IMR-90 (cell line): Measurements from ENCODE around the gene CDK6. TPM values are rescaled to one million over a fixed set of nuclear protein-coding genes. Genes with fewer than 3 reads are reported as not detected.

Experiments
- ATAC-seq: fragments of 200-7000 bp; cut with Tn5 transposase; 2 replicates; pipeline ENCODE4 v1.9.1; 2020; ENCODE audit warnings: low read depth, mild to moderate bottlenecking, moderate library complexity
- BruUV-seq: library from RNA; stranded (reverse); fragments of 400-500 nt; replicated peaks from 2 replicates; lab custom pipeline; 2021; lab: Mats Ljungman, UMichigan
- CTCF ChIA-PET: fragments of 300-600 bp; formaldehyde crosslinking; extraction: SDS; loops from one replicate; lab custom pipeline; 2021; ENCODE audit warnings: antibody characterized with exemption; lab: Yijun Ruan, JAX
- POLR2A ChIA-PET: fragments of 300-600 bp; sonication (Branson Sonifier 250); formaldehyde crosslinking; loops from one replicate; lab custom pipeline; 2022; ENCODE audit warnings: antibody characterized with exemption; ENCODE audit not compliant: unreplicated experiment; lab: Charles Lee
- DNase-seq: peaks from one replicate; pipeline ENCODE4 v3.0.0; 2013
- H2AFZ ChIP-seq: replicated peaks from 2 replicates; pipeline ENCODE3; 2013; ENCODE audit warnings: low read length, mild to moderate bottlenecking; ENCODE audit not compliant: poor library complexity
- H2AK5ac ChIP-seq: 2 replicates; pipeline ENCODE4 v1.6.1; 2013; ENCODE audit warnings: low read depth, low read length, inconsistent platforms
- H2AK9ac ChIP-seq: replicated peaks from 2 replicates; pipeline ENCODE3; 2013; ENCODE audit warnings: mild to moderate bottlenecking, low read depth, low read length, moderate library complexity; ENCODE audit not compliant: poor library complexity
- H2BK120ac ChIP-seq: 2 replicates; pipeline ENCODE4 v1.6.1; 2013; ENCODE audit warnings: low read depth, low read length, inconsistent platforms
- H2BK15ac ChIP-seq: 3 replicates; pipeline ENCODE4 v1.6.1; 2013; ENCODE audit warnings: low read depth, low read length, inconsistent platforms
- H2BK20ac ChIP-seq: 2 replicates; pipeline ENCODE4 v1.6.1; 2013; ENCODE audit warnings: low read depth, mild to moderate bottlenecking, inconsistent platforms, low read length, moderate library complexity
- H2BK5ac ChIP-seq: 2 replicates; pipeline ENCODE4 v1.6.1; 2013; ENCODE audit warnings: mild to moderate bottlenecking, low read depth, low read length, inconsistent platforms; ENCODE audit not compliant: poor library complexity, severe bottlenecking
- H3K14ac ChIP-seq: replicated peaks from 2 replicates; pipeline ENCODE4 v1.6.1; 2013; ENCODE audit warnings: low read depth, low read length, inconsistent platforms
- H3K18ac ChIP-seq: 2 replicates; pipeline ENCODE4 v1.6.1; 2013; ENCODE audit warnings: low read depth, low read length, control low read depth
- H3K23ac ChIP-seq: 2 replicates; pipeline ENCODE4 v1.6.1; 2013; ENCODE audit warnings: low read depth, low read length, inconsistent platforms
- H3K27ac ChIP-seq: 2 replicates; pipeline ENCODE4 v1.5.1; 2013; ENCODE audit warnings: mild to moderate bottlenecking, control low read depth, low read length; ENCODE audit not compliant: insufficient read depth
- H3K27me3 ChIP-seq: 2 replicates; pipeline ENCODE4 v1.6.1; 2013; ENCODE audit warnings: low read length; ENCODE audit not compliant: control insufficient read depth, insufficient read depth
- H3K36me3 ChIP-seq: 2 replicates; pipeline ENCODE4 v1.6.1; 2013; ENCODE audit warnings: low read length, mixed read lengths; ENCODE audit not compliant: control insufficient read depth, insufficient read depth
- H3K4ac ChIP-seq: 2 replicates; pipeline ENCODE4 v1.6.1; 2013; ENCODE audit warnings: low read depth, low read length, inconsistent platforms
- H3K4me1 ChIP-seq: 2 replicates; pipeline ENCODE4 v1.6.1; 2013; ENCODE audit warnings: low read length, mixed read lengths; ENCODE audit not compliant: control insufficient read depth, insufficient read depth
- H3K4me2 ChIP-seq: 2 replicates; pipeline ENCODE4 v1.6.1; 2013; ENCODE audit warnings: low read depth, mild to moderate bottlenecking, control low read depth, low read length, moderate library complexity
- H3K4me3 ChIP-seq: 2 replicates; pipeline ENCODE4 v1.5.1; 2013; ENCODE audit warnings: low read depth, mild to moderate bottlenecking, control low read depth, low read length, moderate library complexity; ENCODE audit not compliant: insufficient read depth
- H3K56ac ChIP-seq: 2 replicates; pipeline ENCODE4 v1.6.1; 2013; ENCODE audit warnings: low read length, inconsistent platforms; ENCODE audit not compliant: insufficient read depth; ENCODE audit errors: extremely low read depth
- H3K79me1 ChIP-seq, 2 experiments: 2 replicates each; pipeline ENCODE4 v1.6.1; 2013; ENCODE audit warnings: low read length in 2 of 2, inconsistent platforms in 1 of 2, low read depth in 1 of 2
- H3K9ac ChIP-seq: 2 replicates; pipeline ENCODE4 v1.6.1; 2013; ENCODE audit warnings: low read depth, low read length, control low read depth
- H3K9me1 ChIP-seq: 2 replicates; pipeline ENCODE4 v1.6.1; 2013; ENCODE audit warnings: low read length, inconsistent platforms; ENCODE audit not compliant: insufficient read depth
- H3K9me3 ChIP-seq: 2 replicates; pipeline ENCODE4 v1.6.1; 2013; ENCODE audit warnings: low read length; ENCODE audit not compliant: control insufficient read depth, insufficient read depth
- H4K20me1 ChIP-seq: 2 replicates; pipeline ENCODE4 v1.6.1; 2013; ENCODE audit warnings: low read length, inconsistent platforms; ENCODE audit not compliant: insufficient read depth
- H4K5ac ChIP-seq: 2 replicates; pipeline ENCODE4 v1.6.1; 2013; ENCODE audit warnings: mild to moderate bottlenecking, low read depth, low read length, control low read depth
- H4K8ac ChIP-seq, 2 experiments: 2 replicates each; pipeline ENCODE4 v1.6.1; 2013; ENCODE audit warnings: low read depth in 2 of 2, low read length in 2 of 2, control low read depth in 1 of 2, inconsistent platforms in 1 of 2
- H4K91ac ChIP-seq: 2 replicates; pipeline ENCODE4 v1.6.1; 2013; ENCODE audit warnings: low read depth, low read length, inconsistent platforms; ENCODE audit not compliant: insufficient read depth
- BHLHE40 ChIP-seq: fragments of 150-350 bp; IDR thresholded peaks from 2 replicates; pipeline ENCODE4 v1.6.1; 2016; ENCODE audit warnings: mild to moderate bottlenecking, low read depth, low read length
- CEBPB ChIP-seq: IDR thresholded peaks from 2 replicates; pipeline ENCODE4 v1.6.1; 2012; ENCODE audit warnings: low read depth, low read length, improper control_type of control experiment
- CHD1 ChIP-seq: IDR thresholded peaks from 2 replicates; pipeline ENCODE4 v1.6.1; 2012; ENCODE audit warnings: low read depth, low read length, improper control_type of control experiment
- MAFK ChIP-seq: IDR thresholded peaks from 2 replicates; pipeline ENCODE4 v1.6.1; 2012; ENCODE audit warnings: low read depth, low read length, improper control_type of control experiment
- MXI1 ChIP-seq: IDR thresholded peaks from 2 replicates; pipeline ENCODE4 v1.6.1; 2012; ENCODE audit warnings: low read depth, mild to moderate bottlenecking, low read length, moderate library complexity, borderline replicate concordance
- NFE2L2 ChIP-seq: fragments of 150-350 bp; IDR thresholded peaks from 2 replicates; pipeline ENCODE4 v1.6.1; 2016; ENCODE audit warnings: low read depth, mild to moderate bottlenecking, low read length
- POLR2A ChIP-seq: IDR thresholded peaks from 2 replicates; pipeline ENCODE4 v1.6.1; 2012; ENCODE audit warnings: mild to moderate bottlenecking, low read depth, low read length
- RAD21 ChIP-seq: IDR thresholded peaks from 2 replicates; pipeline ENCODE4 v1.6.1; 2012; ENCODE audit warnings: low read length, improper control_type of control experiment
- RFX5 ChIP-seq: IDR thresholded peaks from 2 replicates; pipeline ENCODE4 v1.8.0; 2012; ENCODE audit warnings: low read depth, mild to moderate bottlenecking, low read length, moderate library complexity
- SMC3 ChIP-seq: fragments of 150-350 bp; IDR thresholded peaks from 2 replicates; pipeline ENCODE4 v1.6.1; 2016; ENCODE audit warnings: low read depth, mild to moderate bottlenecking, antibody characterized with exemption, low read length, moderate library complexity
- WGBS, 2 experiments: methylation state at CpG; one replicate each; pipeline versions ENCODE4 v1.1.5 to v1.1.7; 2013; ENCODE audit warnings: missing lambda C conversion rate in 2 of 2; ENCODE audit not compliant: insufficient read length in 1 of 2; ENCODE audit errors: extremely low coverage in 2 of 2; 5-methylcytosine and 5-hydroxymethylcytosine counted together
- dilution Hi-C: fragments of 300-500 bp; cut with HindIII; formaldehyde crosslinking; loops from one replicate; pipeline ENCODE4 v1.14.3; 2018; ENCODE audit warnings: low sequenced_read_pairs; ENCODE audit not compliant: unreplicated experiment
- in situ Hi-C: fragments of 300-500 bp; cut with MboI; formaldehyde crosslinking; loops from 3 replicates; pipeline ENCODE4 v1.14.3; 2019; ENCODE audit warnings: low sequenced_read_pairs, inconsistent platforms, mixed read lengths
- intact Hi-C: fragments of 100-400 bp; cut with micrococcal nuclease; formaldehyde crosslinking; loops from 2 replicates; pipeline ENCODE4 v1.10.0; 2022
- polyA plus RNA-seq, 3 experiments: library from polyadenylated mRNA; depleted of rRNA; stranded (reverse); fragments of >200 nt; gene quantifications; 2 replicates each; pipeline ENCODE4 v1.2.3, GENCODE V29; 2012; ENCODE audit warnings: low replicate concordance in 1 of 3
- total RNA-seq: library from RNA; depleted of rRNA; stranded (reverse); fragments of >200 nt; gene quantifications from 2 replicates; pipeline ENCODE4 v1.2.3, GENCODE V29; 2012
- TF ChIP-seq, protein P1 (sequence below): fragments of 150-350 bp; IDR thresholded peaks from 2 replicates; pipeline ENCODE4 v1.6.1; 2017; ENCODE audit warnings: mild to moderate bottlenecking, antibody characterized with exemption, low read length, low read depth
- TF ChIP-seq, protein P2 (sequence below): conservative IDR thresholded peaks from 2 replicates; pipeline ENCODE4 v1.5.1; 2012; ENCODE audit warnings: mild to moderate bottlenecking, low read depth, low read length, improper control_type of control experiment
- TF ChIP-seq, protein P3 (sequence below): fragments of 150-350 bp; IDR thresholded peaks from 2 replicates; pipeline ENCODE4 v1.6.1; 2016; ENCODE audit warnings: low read depth, mild to moderate bottlenecking, low read length, moderate library complexity, borderline replicate concordance

The CDK6 gene
- total and polyA plus RNA-seq, 2 of the 4 experiments (the other 2 are of a cell fraction), result 21.5 to 195 TPM

DNA sequence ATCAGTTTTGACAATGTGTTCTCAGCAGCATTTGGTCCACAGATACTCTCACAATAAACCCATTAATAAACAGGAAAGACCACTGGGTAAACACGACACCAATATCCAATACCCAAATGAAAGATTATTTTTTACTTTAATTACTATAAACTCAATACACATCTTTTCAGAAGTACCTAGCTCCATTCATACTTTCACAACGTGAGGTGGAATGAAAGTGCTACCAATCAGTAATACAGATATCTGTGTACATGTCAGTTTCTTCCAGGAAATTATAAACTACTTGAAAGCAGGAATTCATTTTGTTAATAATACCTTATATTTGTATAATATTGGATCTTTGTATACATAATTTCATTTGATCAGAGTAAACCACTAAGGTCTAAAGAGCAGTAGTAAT, 11.9 kb downstream of the CDK6 start:
- H3K9ac ChIP-seq, result no peak overlapping the region
- H3K56ac ChIP-seq, result no peak overlapping the region
- no peak overlapping the region for H2BK120ac ChIP-seq
- H4K5ac ChIP-seq, result no peak overlapping the region
- H3K4ac ChIP-seq, result no peak overlapping the region
- ChIA-PET POLR2A (no interaction called here), CTCF (no interaction called here)
- H3K23ac ChIP-seq, result no peak overlapping the region
- H4K8ac ChIP-seq, result no peak overlapping the region
- H2AFZ ChIP-seq, result no peak overlapping the region
- H3K79me1 ChIP-seq, result peaks cover 0 to 41% of the 10 kb centered on the region in 2 experiments; a peak in 2 of 4 replicates
- H4K91ac ChIP-seq, result no peak overlapping the region
- dilution Hi-C loops (no loop called here), intact Hi-C loops (no loop called here), in situ Hi-C loops (no loop called here)
- H3K14ac ChIP-seq, result no peak overlapping the region
- H4K20me1 ChIP-seq, result peaks cover 74% of the 10 kb centered on the region
- no peak overlapping the region for H2AK9ac ChIP-seq
- no peak overlapping the region for H3K27ac ChIP-seq
- no peak for ATAC-seq
- H3K36me3 ChIP-seq, result peaks cover 4% of the 10 kb centered on the region
- peaks cover 6% of the 10 kb centered on the region for H3K4me1 ChIP-seq
- no peak overlapping the region for H3K18ac ChIP-seq
- no peak for DNase-seq
- H3K9me1 ChIP-seq, result peaks cover 12% of the 10 kb centered on the region
- H2AK5ac ChIP-seq, result no peak overlapping the region
- H3K9me3 ChIP-seq, result no peaks in the 10 kb centered on the region
- H2BK20ac ChIP-seq, result no peak overlapping the region
- BruUV-seq, result no TSS peak
- no peaks in the 10 kb centered on the region for H3K27me3 ChIP-seq
- WGBS, 2 experiments, result no CpG with 5 or more reads among the region's 2 CpGs
- H2BK5ac ChIP-seq, result peak overlapping the region; percentile 15
- H3K4me3 ChIP-seq, result no peak overlapping the region
- peak overlapping the region; percentile 73 for H3K4me2 ChIP-seq
- no peak overlapping the region for H2BK15ac ChIP-seq
- TF ChIP-seq, protein P1, sequence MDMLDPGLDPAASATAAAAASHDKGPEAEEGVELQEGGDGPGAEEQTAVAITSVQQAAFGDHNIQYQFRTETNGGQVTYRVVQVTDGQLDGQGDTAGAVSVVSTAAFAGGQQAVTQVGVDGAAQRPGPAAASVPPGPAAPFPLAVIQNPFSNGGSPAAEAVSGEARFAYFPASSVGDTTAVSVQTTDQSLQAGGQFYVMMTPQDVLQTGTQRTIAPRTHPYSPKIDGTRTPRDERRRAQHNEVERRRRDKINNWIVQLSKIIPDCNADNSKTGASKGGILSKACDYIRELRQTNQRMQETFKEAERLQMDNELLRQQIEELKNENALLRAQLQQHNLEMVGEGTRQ, result no peak
- TF ChIP-seq BHLHE40 (no peak), RFX5 (no peak), RAD21 (no peak), CEBPB (no peak), MAFK (no peak), SMC3 (no peak), POLR2A (no peak), MXI1 (no peak), CHD1 (no peak), NFE2L2 (no peak)
- TF ChIP-seq, protein P2, sequence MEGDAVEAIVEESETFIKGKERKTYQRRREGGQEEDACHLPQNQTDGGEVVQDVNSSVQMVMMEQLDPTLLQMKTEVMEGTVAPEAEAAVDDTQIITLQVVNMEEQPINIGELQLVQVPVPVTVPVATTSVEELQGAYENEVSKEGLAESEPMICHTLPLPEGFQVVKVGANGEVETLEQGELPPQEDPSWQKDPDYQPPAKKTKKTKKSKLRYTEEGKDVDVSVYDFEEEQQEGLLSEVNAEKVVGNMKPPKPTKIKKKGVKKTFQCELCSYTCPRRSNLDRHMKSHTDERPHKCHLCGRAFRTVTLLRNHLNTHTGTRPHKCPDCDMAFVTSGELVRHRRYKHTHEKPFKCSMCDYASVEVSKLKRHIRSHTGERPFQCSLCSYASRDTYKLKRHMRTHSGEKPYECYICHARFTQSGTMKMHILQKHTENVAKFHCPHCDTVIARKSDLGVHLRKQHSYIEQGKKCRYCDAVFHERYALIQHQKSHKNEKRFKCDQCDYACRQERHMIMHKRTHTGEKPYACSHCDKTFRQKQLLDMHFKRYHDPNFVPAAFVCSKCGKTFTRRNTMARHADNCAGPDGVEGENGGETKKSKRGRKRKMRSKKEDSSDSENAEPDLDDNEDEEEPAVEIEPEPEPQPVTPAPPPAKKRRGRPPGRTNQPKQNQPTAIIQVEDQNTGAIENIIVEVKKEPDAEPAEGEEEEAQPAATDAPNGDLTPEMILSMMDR, result no peak
- TF ChIP-seq, protein P3, sequence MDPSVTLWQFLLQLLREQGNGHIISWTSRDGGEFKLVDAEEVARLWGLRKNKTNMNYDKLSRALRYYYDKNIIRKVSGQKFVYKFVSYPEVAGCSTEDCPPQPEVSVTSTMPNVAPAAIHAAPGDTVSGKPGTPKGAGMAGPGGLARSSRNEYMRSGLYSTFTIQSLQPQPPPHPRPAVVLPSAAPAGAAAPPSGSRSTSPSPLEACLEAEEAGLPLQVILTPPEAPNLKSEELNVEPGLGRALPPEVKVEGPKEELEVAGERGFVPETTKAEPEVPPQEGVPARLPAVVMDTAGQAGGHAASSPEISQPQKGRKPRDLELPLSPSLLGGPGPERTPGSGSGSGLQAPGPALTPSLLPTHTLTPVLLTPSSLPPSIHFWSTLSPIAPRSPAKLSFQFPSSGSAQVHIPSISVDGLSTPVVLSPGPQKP, result no peak
